DOHH2 (cell line): ENCODE measurements around the gene GRIA3.

Experiments used
- H3F3A ChIP-seq: fragments of 200-600 bp; sonication (generic), shearing (Covaris generic); 2 replicates; pipeline ENCODE4 v1.6.0; 2016; ENCODE audit warnings: antibody characterized with exemption, mild to moderate bottlenecking; ENCODE audit not compliant: control insufficient read depth, insufficient read depth
- H3K27ac ChIP-seq: fragments of 200-600 bp; sonication (generic); 2 replicates; pipeline ENCODE4 v1.5.1; 2014; ENCODE audit warnings: low read depth, mild to moderate bottlenecking, low read length, moderate library complexity
- H3K27me3 ChIP-seq: fragments of 200-600 bp; sonication (generic); 2 replicates; pipeline ENCODE4 v1.6.1; 2014; ENCODE audit warnings: mild to moderate bottlenecking, low read length, mixed read lengths; ENCODE audit not compliant: control insufficient read depth
- H3K36me3 ChIP-seq: fragments of 200-600 bp; sonication (generic); 2 replicates; pipeline ENCODE4 v1.6.1; 2014; ENCODE audit warnings: mild to moderate bottlenecking, low read length, moderate library complexity, mixed read lengths; ENCODE audit not compliant: control insufficient read depth
- H3K4me1 ChIP-seq: fragments of 200-600 bp; sonication (generic); 2 replicates; pipeline ENCODE4 v1.6.1; 2014; ENCODE audit warnings: mild to moderate bottlenecking, low read length, mixed read lengths; ENCODE audit not compliant: control insufficient read depth
- H3K4me2 ChIP-seq: fragments of 200-600 bp; sonication (generic); 2 replicates; pipeline ENCODE4 v1.6.0; 2014; ENCODE audit warnings: mild to moderate bottlenecking, low read length, moderate library complexity
- H3K4me3 ChIP-seq: fragments of 200-600 bp; sonication (generic); 2 replicates; pipeline ENCODE4 v1.5.1; 2014; ENCODE audit warnings: mild to moderate bottlenecking, low read length, mixed read lengths
- H3K79me2 ChIP-seq: fragments of 200-600 bp; sonication (generic); 2 replicates; pipeline ENCODE4 v1.6.1; 2014; ENCODE audit warnings: mild to moderate bottlenecking, low read length, mixed read lengths; ENCODE audit not compliant: control insufficient read depth
- H3K9me2 ChIP-seq: fragments of 200-600 bp; sonication (generic); replicated peaks from 2 replicates; pipeline ENCODE4 v1.6.1; 2014; ENCODE audit warnings: mild to moderate bottlenecking, low read length, mixed read lengths; ENCODE audit not compliant: control insufficient read depth
- H3K9me3 ChIP-seq: fragments of 200-600 bp; sonication (generic); 2 replicates; pipeline ENCODE4 v1.6.1; 2014; ENCODE audit warnings: antibody characterized with exemption, low read length, mixed read lengths; ENCODE audit not compliant: control insufficient read depth, insufficient read depth
- H4K20me1 ChIP-seq: fragments of 200-600 bp; sonication (generic); 2 replicates; pipeline ENCODE4 v1.6.0; 2014; ENCODE audit warnings: low read depth, mild to moderate bottlenecking, antibody characterized with exemption, low read length, moderate library complexity; ENCODE audit not compliant: control insufficient read depth, insufficient read depth
- CTCF ChIP-seq: fragments of 200-600 bp; sonication (generic); IDR thresholded peaks from one replicate; pipeline ENCODE4 v1.5.1; 2014; ENCODE audit warnings: antibody characterized with exemption, mild to moderate bottlenecking, low read depth, low read length; ENCODE audit not compliant: poor library complexity, severe bottlenecking
- EZH2phosphoT487 ChIP-seq: fragments of 200-600 bp; sonication (generic); IDR thresholded peaks from 2 replicates; pipeline ENCODE4 v1.6.1; 2017; ENCODE audit warnings: borderline replicate concordance, mild to moderate bottlenecking, antibody characterized with exemption, low read length, moderate library complexity, mixed read lengths

The GRIA3 gene

DNA sequence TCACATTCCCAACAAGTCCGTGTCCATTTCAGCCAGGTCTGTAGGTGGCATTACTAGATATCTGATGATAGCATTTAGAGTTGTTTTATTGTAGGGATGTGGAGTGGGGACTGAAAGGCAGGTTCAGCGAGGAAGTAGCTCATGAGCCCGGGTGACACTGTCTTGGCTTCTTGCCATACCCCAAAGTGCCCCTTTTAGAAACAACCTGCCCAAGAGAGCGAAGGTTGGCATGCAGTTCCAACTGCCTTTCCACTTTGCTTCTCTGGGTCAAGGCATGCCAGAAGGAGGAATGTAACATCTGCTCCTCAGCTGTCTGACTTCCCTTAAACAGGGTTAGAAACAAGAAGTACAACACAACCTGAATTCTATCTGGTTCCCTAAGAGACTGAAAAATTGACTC, 9.0 kb downstream of the GRIA3 start:
- Histone ChIP-seq H3K4me2 (no peak overlapping the region), H3K27ac (no peak overlapping the region), H3K27me3 (no peaks in the 10 kb centered on the region), H3K36me3 (no peaks in the 10 kb centered on the region), H3F3A (no peaks in the 10 kb centered on the region), H3K79me2 (no peaks in the 10 kb centered on the region), H3K9me3 (no peaks in the 10 kb centered on the region), H3K4me3 (no peak overlapping the region), H3K9me2 (no peaks in the 10 kb centered on the region), H3K4me1 (no peaks in the 10 kb centered on the region), H4K20me1 (no peaks in the 10 kb centered on the region)
- no peak for TF ChIP-seq CTCF
- no peak for TF ChIP-seq EZH2phosphoT487

- Histone ChIP-seq H3K4me2 (no peak overlapping the region), H3K79me2 (no peaks in the 10 kb centered on the region), H3K27ac (no peak overlapping the region), H3K9me2 (no peaks in the 10 kb centered on the region), H3K9me3 (no peaks in the 10 kb centered on the region), H3K4me3 (no peak overlapping the region), H4K20me1 (no peaks in the 10 kb centered on the region), H3K36me3 (no peaks in the 10 kb centered on the region), H3K4me1 (no peaks in the 10 kb centered on the region), H3K27me3 (no peaks in the 10 kb centered on the region), H3F3A (no peaks in the 10 kb centered on the region)
- no peak for TF ChIP-seq CTCF
- no peak for TF ChIP-seq EZH2phosphoT487
Measured at GRCh38 chrX:123199338-123199737, 15.3 kb downstream of the GRIA3 start.

GRCh38 chrX:123201720-123202119, 17.6 kb downstream of the GRIA3 start:
- no peaks in the 10 kb centered on the region for H3K27me3 ChIP-seq
- no peaks in the 10 kb centered on the region for H3K36me3 ChIP-seq
- no peaks in the 10 kb centered on the region for H3K9me2 ChIP-seq
- H3F3A ChIP-seq, result no peaks in the 10 kb centered on the region
- no peaks in the 10 kb centered on the region for H4K20me1 ChIP-seq
- no peak overlapping the region for H3K4me2 ChIP-seq
- H3K4me3 ChIP-seq, result no peak overlapping the region
- no peaks in the 10 kb centered on the region for H3K79me2 ChIP-seq
- no peaks in the 10 kb centered on the region for H3K9me3 ChIP-seq
- H3K27ac ChIP-seq, result no peak overlapping the region
- TF ChIP-seq CTCF (no peak), EZH2phosphoT487 (no peak)
- H3K4me1 ChIP-seq, result no peaks in the 10 kb centered on the region

DNA sequence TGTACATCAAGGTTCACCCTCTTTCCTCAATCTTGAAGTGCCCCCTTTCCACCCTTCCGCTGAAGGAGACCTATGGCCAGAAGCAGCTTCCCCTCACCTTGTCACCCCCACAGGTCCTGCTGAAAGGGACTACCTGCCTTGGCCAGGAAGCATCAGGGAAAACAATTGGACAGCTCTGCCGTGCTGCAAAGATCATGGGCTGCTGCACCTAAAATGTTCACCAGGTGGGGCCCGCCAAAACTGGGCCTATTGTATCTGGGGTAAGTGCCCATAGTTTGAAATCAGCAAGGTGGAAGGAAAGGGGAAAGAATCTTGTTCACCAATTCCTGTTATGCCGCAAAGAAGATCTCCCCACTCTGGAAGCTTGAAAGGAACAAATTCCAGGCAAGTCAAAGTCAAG, 18.4 kb downstream of the GRIA3 start:
- H3K4me1 ChIP-seq, result no peaks in the 10 kb centered on the region
- H4K20me1 ChIP-seq, result no peaks in the 10 kb centered on the region
- H3K36me3 ChIP-seq, result no peaks in the 10 kb centered on the region
- H3K4me3 ChIP-seq, result no peak overlapping the region
- no peak overlapping the region for H3K27ac ChIP-seq
- H3F3A ChIP-seq, result no peaks in the 10 kb centered on the region
- H3K79me2 ChIP-seq, result no peaks in the 10 kb centered on the region
- H3K9me2 ChIP-seq, result no peaks in the 10 kb centered on the region
- no peak overlapping the region for H3K4me2 ChIP-seq
- no peaks in the 10 kb centered on the region for H3K27me3 ChIP-seq
- no peaks in the 10 kb centered on the region for H3K9me3 ChIP-seq
- TF ChIP-seq EZH2phosphoT487 (no peak), CTCF (no peak)
